NT2/D1 (cell line): Measurements from ENCODE around the gene ANKRD53.

ENCODE experiments used
- SUZ12 ChIP-seq: IDR thresholded peaks from 2 replicates; pipeline ENCODE4 v1.6.1; 2011; ENCODE audit not compliant: insufficient read length, insufficient read depth; ENCODE audit errors: extremely low read depth
- YY1 ChIP-seq: IDR thresholded peaks from 2 replicates; pipeline ENCODE4 v1.6.1; 2011; ENCODE audit not compliant: insufficient read length, insufficient read depth
- ZNF274 ChIP-seq: IDR thresholded peaks from 2 replicates; pipeline ENCODE4 v1.6.1; 2011; ENCODE audit warnings: mild to moderate bottlenecking, low read depth, low read length

DNA sequence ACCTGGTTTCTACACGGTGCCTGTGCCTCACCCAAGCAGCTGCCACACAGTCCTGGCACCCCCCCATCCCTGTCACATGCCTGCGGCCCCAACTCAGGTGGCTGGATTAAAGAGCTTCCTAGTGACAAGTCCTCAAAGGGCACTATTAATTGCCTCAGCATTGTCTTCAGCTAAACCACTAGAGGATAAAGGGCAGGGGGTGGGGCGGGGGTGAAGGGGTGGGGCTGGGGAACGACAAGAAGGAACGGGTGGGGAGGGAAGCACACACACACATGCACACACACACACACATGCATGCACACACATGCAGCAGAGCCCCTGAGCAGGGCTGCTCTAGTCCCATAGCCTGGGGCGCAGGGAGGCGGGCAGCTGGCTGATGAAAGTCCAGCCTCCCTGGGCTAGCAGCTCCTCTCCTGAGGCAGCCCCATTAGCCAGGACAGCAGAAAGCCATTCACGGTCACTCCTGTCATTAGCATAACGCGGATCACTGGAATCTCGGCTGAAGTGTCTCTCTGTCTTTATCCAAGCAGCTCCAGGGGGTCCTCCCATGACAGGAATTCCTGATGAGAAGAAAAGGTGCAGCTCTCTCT is 23.6 kb downstream of the ANKRD53 start:
- no peak for TF ChIP-seq SUZ12
- TF ChIP-seq YY1: no peak
- TF ChIP-seq ZNF274: no peak
